Muscle layer of duodenum (tissue), 2 donors: ENCODE results near the gene AQP6.

Experiments used
- H3K27ac ChIP-seq: one replicate; pipeline ENCODE4 v1.7.0; 2013; ENCODE audit warnings: mild to moderate bottlenecking, low read length
- H3K27me3 ChIP-seq: one replicate; pipeline ENCODE4 v1.7.0; 2013; ENCODE audit warnings: low read depth, mild to moderate bottlenecking, control low read depth, low read length
- H3K36me3 ChIP-seq, 2 donors: one replicate each; pipeline ENCODE4 v1.7.0; 2013; ENCODE audit warnings: low read length in 2 of 2, control low read depth in 1 of 2, mild to moderate bottlenecking in 1 of 2; ENCODE audit not compliant: insufficient read depth in 2 of 2, control insufficient read depth in 1 of 2
- H3K4me1 ChIP-seq, 2 donors: one replicate each; pipeline ENCODE4 v1.7.0; 2013; ENCODE audit warnings: low read length in 2 of 2, mild to moderate bottlenecking in 2 of 2, control low read depth in 1 of 2, moderate library complexity in 1 of 2; ENCODE audit not compliant: insufficient read depth in 2 of 2, control insufficient read depth in 1 of 2
- H3K4me3 ChIP-seq, 2 donors: one replicate each; pipeline ENCODE4 v1.7.0; 2013; ENCODE audit warnings: low read length in 2 of 2, low read depth in 1 of 2, mild to moderate bottlenecking in 1 of 2
- H3K9me3 ChIP-seq, 2 donors: one replicate each; pipeline ENCODE4 v1.7.0; 2013; ENCODE audit warnings: low read length in 2 of 2, control low read depth in 1 of 2, mild to moderate bottlenecking in 1 of 2; ENCODE audit not compliant: control insufficient read depth in 1 of 2
- donor health status: healthy.

AQP6 gene

GRCh38 chr12:49933796-49934195, 39.0 kb upstream of the AQP6 start:
- Histone ChIP-seq H3K4me3 (no peak overlapping the region), H3K4me1 (no peaks in the 10 kb centered on the region), H3K27me3 (no peaks in the 10 kb centered on the region), H3K36me3 (no peaks in the 10 kb centered on the region), H3K9me3 (no peaks in the 10 kb centered on the region), H3K27ac (no peak overlapping the region)

GRCh38 chr12:49934505-49934904, 38.2 kb upstream of the AQP6 start:
- no peak overlapping the region for H3K27ac ChIP-seq
- no peaks in the 10 kb centered on the region for H3K4me1 ChIP-seq
- H3K4me3 ChIP-seq = no peak overlapping the region
- H3K9me3 ChIP-seq = no peaks in the 10 kb centered on the region
- no peaks in the 10 kb centered on the region for H3K27me3 ChIP-seq
- H3K36me3 ChIP-seq = no peaks in the 10 kb centered on the region

DNA sequence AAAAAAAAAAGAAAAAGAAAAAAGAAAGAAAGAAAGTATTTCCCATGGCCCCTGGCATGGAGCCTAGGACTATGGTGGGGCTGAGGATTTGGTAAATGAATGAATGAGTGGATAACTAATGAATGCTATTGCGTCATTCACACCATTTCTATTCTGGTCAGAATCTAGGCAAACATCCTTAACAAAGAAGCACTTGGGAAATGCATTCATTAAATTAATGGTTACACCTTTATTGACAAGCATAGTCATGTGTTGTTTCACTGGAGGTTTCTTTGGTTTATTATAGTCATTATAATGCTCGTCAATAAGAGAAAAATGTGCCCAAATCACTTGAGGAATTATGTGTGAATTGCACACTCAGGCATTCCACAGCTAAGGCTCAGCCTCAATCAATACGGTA, 35.8 kb upstream of the AQP6 start:
- Histone ChIP-seq H3K27me3 (no peaks in the 10 kb centered on the region), H3K9me3 (no peaks in the 10 kb centered on the region), H3K27ac (no peak overlapping the region), H3K4me1 (no peaks in the 10 kb centered on the region), H3K4me3 (no peak overlapping the region), H3K36me3 (no peaks in the 10 kb centered on the region)

GRCh38 chr12:49937639-49938300, 35.0 kb upstream of the AQP6 start:
- Histone ChIP-seq H3K27me3 (no peaks in the 10 kb centered on the region), H3K36me3 (no peaks in the 10 kb centered on the region), H3K4me3 (no peak overlapping the region), H3K27ac (no peak overlapping the region), H3K9me3 (no peaks in the 10 kb centered on the region), H3K4me1 (no peaks in the 10 kb centered on the region)

GRCh38 chr12:49939307-49939706, 33.4 kb upstream of the AQP6 start:
- Histone ChIP-seq H3K27me3 (no peaks in the 10 kb centered on the region), H3K4me3 (no peak overlapping the region), H3K9me3 (no peaks in the 10 kb centered on the region), H3K27ac (no peak overlapping the region), H3K4me1 (no peaks in the 10 kb centered on the region), H3K36me3 (no peaks in the 10 kb centered on the region)

DNA sequence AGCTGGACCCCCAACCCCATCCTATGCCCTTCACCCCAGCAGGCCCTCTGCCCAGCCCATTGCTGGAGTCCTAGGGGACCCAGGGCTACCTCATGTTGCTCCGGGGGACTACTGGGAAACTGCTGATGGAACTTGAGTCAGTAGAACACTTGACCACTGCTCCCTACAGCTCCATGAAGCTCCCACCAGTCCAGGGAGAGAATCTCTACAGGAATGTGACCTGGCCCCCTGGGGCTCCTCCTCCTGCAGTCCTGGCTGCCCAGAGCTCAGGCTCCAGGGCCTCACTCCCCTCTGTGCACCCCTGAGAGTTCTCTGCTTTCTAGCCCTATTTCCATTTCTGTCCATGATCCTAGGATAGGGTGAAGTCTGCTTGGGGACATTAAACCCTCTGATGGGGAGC, 33.0 kb upstream of the AQP6 start:
- no peaks in the 10 kb centered on the region for H3K27me3 ChIP-seq
- H3K4me1 ChIP-seq = no peaks in the 10 kb centered on the region
- no peak overlapping the region for H3K4me3 ChIP-seq
- H3K27ac ChIP-seq = no peak overlapping the region
- no peaks in the 10 kb centered on the region for H3K9me3 ChIP-seq
- H3K36me3 ChIP-seq = no peaks in the 10 kb centered on the region

DNA sequence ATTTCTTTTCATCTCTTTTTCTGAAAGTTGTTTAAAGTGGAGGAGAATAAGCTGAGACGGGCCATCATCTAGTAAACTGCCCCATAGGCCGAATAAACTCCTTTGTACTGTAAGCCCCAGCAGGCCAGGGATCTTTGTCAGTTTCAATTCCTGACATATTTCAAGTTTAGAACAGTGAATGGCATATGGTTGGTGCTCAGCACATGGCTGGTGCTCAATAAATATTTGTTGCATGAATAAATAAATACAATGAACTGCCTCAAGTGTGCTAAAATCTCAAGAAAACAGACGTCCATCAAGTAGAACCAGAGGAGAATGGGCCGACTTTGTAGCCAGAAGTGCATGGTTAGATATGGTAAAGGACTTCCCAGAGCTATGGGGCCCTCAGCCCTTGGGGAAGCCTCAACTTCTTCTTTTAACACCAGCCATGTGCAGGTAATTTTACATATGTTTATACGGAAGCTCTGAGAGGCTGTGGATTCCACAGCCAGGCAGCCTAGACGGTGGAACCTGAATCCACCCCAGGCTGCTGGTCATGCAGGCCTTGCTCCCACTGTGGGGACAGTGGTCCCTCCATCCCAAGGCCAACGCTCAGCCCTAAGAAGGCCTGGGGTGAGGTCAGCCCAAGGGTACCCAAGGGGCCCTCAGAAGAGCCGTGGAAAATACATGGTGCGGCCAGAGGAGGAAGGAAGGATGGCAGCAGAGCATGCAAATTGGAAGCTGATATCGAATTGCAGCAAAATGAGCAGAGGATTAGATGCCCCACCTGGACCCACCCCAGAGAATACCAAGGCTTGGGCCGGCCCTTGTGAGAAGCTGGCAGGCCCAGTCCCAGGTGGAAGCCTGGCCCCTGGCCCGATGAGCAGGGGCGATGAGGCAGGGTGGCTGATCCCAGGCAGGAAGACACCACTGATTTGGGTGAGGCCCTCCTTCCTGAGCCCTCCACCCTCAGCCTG, 30.9 kb upstream of the AQP6 start:
- H3K36me3 ChIP-seq = no peaks in the 10 kb centered on the region
- H3K27me3 ChIP-seq = no peaks in the 10 kb centered on the region
- no peak overlapping the region for H3K27ac ChIP-seq
- H3K4me3 ChIP-seq = no peak overlapping the region
- H3K9me3 ChIP-seq = no peaks in the 10 kb centered on the region
- H3K4me1 ChIP-seq = no peaks in the 10 kb centered on the region

DNA sequence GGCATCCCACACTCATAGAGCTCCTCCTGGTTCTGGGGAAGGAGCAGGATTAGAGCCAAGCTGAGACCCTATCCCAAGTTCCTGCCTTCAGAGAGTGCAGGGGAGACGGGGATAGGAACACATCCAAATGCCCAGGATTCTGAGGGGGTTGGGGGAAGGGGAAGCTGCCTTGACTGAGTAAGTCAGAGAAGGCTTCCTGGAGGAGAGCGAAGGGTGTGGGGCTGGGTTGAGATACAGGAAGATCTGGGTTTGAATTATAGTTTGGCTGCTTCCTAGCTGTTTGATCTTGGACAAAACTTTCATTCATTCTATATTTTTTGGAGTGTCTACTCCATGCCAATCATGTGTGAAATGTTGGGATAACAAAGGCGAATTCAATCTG, 30.2 kb upstream of the AQP6 start:
- Histone ChIP-seq H3K4me3 (no peak overlapping the region), H3K27ac (no peak overlapping the region), H3K36me3 (no peaks in the 10 kb centered on the region), H3K27me3 (no peaks in the 10 kb centered on the region), H3K4me1 (no peaks in the 10 kb centered on the region), H3K9me3 (no peaks in the 10 kb centered on the region)

- Histone ChIP-seq H3K4me1 (no peaks in the 10 kb centered on the region), H3K36me3 (no peaks in the 10 kb centered on the region), H3K27me3 (no peaks in the 10 kb centered on the region), H3K27ac (no peak overlapping the region), H3K4me3 (no peak overlapping the region), H3K9me3 (no peaks in the 10 kb centered on the region)
These were observed 29.7 kb upstream of the AQP6 start for GRCh38 chr12:49942921-49943624.

DNA sequence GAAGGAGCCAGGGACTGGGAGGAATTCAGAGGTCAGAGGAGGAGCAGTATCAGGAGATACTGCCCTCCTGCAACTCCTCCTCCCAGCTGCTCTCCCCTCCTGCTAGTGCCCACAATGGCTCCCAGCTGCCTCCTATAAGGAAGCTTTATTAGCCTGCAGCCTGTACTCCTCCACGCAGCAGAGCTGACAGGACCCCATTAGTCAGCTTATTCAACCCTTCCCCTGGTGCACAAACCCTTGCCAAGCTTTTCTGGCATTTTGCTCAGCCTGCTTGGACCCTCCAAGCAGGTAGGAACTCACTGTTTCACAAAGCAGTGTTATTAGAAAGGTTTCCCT, 29.2 kb upstream of the AQP6 start:
- Histone ChIP-seq H3K4me1 (no peaks in the 10 kb centered on the region), H3K27me3 (no peaks in the 10 kb centered on the region)

GRCh38 chr12:49944046-49944445, 28.7 kb upstream of the AQP6 start:
- H3K36me3 ChIP-seq = no peaks in the 10 kb centered on the region
- H3K4me3 ChIP-seq = no peak overlapping the region
- no peaks in the 10 kb centered on the region for H3K4me1 ChIP-seq
- no peaks in the 10 kb centered on the region for H3K27me3 ChIP-seq
- no peaks in the 10 kb centered on the region for H3K9me3 ChIP-seq
- H3K27ac ChIP-seq = no peak overlapping the region

More for the DNA sequence above, 29.2 kb upstream of the AQP6 start:
- Histone ChIP-seq H3K27ac (no peak overlapping the region), H3K36me3 (no peaks in the 10 kb centered on the region), H3K4me3 (no peak overlapping the region), H3K9me3 (no peaks in the 10 kb centered on the region)
